Measurements from ENCODE around the gene KHDRBS2. TPM values are rescaled to one million over a fixed set of nuclear protein-coding genes. Genes with fewer than 3 reads are reported as not detected.

Gene KHDRBS2
- total RNA-seq, 1 experiment from 2014 or later = 2.7 TPM

DNA sequence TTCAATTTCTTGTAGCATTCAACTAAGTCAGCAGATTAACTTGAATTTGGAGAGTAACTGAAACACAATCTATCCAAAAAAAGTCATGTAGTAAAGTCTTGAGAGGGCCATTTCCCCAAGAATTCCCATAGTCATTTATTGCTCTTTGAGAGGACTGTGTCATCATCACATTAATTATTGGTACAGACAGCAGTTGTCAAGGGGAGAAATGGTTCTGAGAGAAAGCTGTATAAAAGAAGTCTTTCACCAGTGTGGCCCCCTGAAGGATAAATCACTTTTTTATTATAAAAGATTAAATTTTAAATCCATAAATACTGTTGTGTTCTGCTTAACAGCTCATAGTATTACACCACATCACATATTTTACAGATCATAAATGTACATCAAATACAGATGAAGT lies 111.5 kb downstream of the KHDRBS2 start:
- no peak overlapping the region for H2BK20ac ChIP-seq (ENCODE audit: low read depth, low read length, poor library complexity, severe bottlenecking)
- no peak overlapping the region for H4K8ac ChIP-seq (replicated peaks; ENCODE audit: insufficient read length, low read depth, low read length)
- no peak overlapping the region for H3K4ac ChIP-seq (ENCODE audit: low read depth, low read length)
- DNase-seq = no peak
- H3K18ac ChIP-seq (ENCODE audit: insufficient read length, low read depth, low read length) = no peak overlapping the region
- no peak overlapping the region for H3K56ac ChIP-seq (ENCODE audit: insufficient read length, low read depth, low read length)
- no peaks in the 10 kb centered on the region for H3K4me1 Mint-ChIP-seq
- H3K27ac ChIP-seq (ENCODE audit: insufficient read length, low read depth, low read length) = no peak overlapping the region
- H2AFZ ChIP-seq (ENCODE audit: low read length) = no peak overlapping the region
- H3K14ac ChIP-seq (ENCODE audit: insufficient read depth, low read length) = no peak overlapping the region
- H3K27me3 Mint-ChIP-seq (ENCODE audit: low read depth) = no peaks in the 10 kb centered on the region
- H3K4me1 ChIP-seq (ENCODE audit: insufficient read depth, low read length) = no peaks in the 10 kb centered on the region
- no peaks in the 10 kb centered on the region for H3K79me1 ChIP-seq (ENCODE audit: insufficient read depth, low read depth, low read length, poor library complexity, severe bottlenecking)
- H3K27ac Mint-ChIP-seq = no peak overlapping the region
- H3K23ac ChIP-seq (ENCODE audit: insufficient read length, low read depth, low read length) = no peak overlapping the region
- H2BK120ac ChIP-seq (ENCODE audit: low read depth, low read length, poor library complexity, severe bottlenecking) = no peak overlapping the region
- H4K20me1 ChIP-seq (ENCODE audit: control insufficient read depth, insufficient read depth, insufficient read length) = no peaks in the 10 kb centered on the region
- H2BK15ac ChIP-seq (ENCODE audit: low read depth, low read length) = no peak overlapping the region
- no peak overlapping the region for H3K4me2 ChIP-seq (ENCODE audit: insufficient read depth, insufficient read length, low read length)
- no peak overlapping the region for H2BK5ac ChIP-seq (ENCODE audit: insufficient read length, low read length)
- no peaks in the 10 kb centered on the region for H3K79me2 ChIP-seq (ENCODE audit: insufficient read depth, low read length)
- H3K36me3 Mint-ChIP-seq (ENCODE audit: insufficient read depth in 1 of 3, low read depth in 3 of 3) = peaks cover 0 to 1% (median 0%) of the 10 kb centered on the region in 3 experiments; a peak in 1 of 7 replicates
- TF ChIP-seq, protein P1, sequence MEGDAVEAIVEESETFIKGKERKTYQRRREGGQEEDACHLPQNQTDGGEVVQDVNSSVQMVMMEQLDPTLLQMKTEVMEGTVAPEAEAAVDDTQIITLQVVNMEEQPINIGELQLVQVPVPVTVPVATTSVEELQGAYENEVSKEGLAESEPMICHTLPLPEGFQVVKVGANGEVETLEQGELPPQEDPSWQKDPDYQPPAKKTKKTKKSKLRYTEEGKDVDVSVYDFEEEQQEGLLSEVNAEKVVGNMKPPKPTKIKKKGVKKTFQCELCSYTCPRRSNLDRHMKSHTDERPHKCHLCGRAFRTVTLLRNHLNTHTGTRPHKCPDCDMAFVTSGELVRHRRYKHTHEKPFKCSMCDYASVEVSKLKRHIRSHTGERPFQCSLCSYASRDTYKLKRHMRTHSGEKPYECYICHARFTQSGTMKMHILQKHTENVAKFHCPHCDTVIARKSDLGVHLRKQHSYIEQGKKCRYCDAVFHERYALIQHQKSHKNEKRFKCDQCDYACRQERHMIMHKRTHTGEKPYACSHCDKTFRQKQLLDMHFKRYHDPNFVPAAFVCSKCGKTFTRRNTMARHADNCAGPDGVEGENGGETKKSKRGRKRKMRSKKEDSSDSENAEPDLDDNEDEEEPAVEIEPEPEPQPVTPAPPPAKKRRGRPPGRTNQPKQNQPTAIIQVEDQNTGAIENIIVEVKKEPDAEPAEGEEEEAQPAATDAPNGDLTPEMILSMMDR (conservative IDR thresholded peaks at IDR 0.05) = no peak
- no peak overlapping the region for H3K9ac ChIP-seq (ENCODE audit: extremely low read depth, insufficient read length, low read length)
- no peaks in the 10 kb centered on the region for H3K9me3 ChIP-seq (ENCODE audit: control insufficient read depth, low read depth, low read length)
- no peak overlapping the region for H3K4me3 Mint-ChIP-seq
- no peak overlapping the region for H2BK12ac ChIP-seq (ENCODE audit: insufficient read length, low read depth, low read length)
- no peak overlapping the region for H4K91ac ChIP-seq (ENCODE audit: insufficient read length, low read depth, low read length)
- H3T11ph ChIP-seq (ENCODE audit: low read length) = no peak overlapping the region
- H3K27me3 ChIP-seq (ENCODE audit: insufficient read depth, low read length) = no peaks in the 10 kb centered on the region
- no peaks in the 10 kb centered on the region for H3K9me3 Mint-ChIP-seq
- H4K5ac ChIP-seq (ENCODE audit: insufficient read length, low read depth, low read length) = no peak overlapping the region
- H2AK5ac ChIP-seq (ENCODE audit: insufficient read length, low read length) = no peak overlapping the region
- H3K23me2 ChIP-seq (ENCODE audit: insufficient read length, low read depth, low read length, poor library complexity, severe bottlenecking) = no peaks in the 10 kb centered on the region

Data from H9 (cell line).